Endothelial cell (in vitro differentiated cells): ENCODE measurements around the gene GLP1R. TPM values are rescaled to one million over a fixed set of nuclear protein-coding genes. Genes with fewer than 3 reads are reported as not detected.

ENCODE experiments used
- DNase-seq: peaks from one replicate; pipeline ENCODE4 v3.0.0; 2021; ENCODE audit warnings: low spot score
- H3K27ac Mint-ChIP-seq: one replicate; pipeline ENCODE4 v1.8.0; 2021; ENCODE audit warnings: mixed read lengths, inconsistent platforms; ENCODE audit not compliant: unreplicated experiment
- H3K27me3 Mint-ChIP-seq: one replicate; pipeline ENCODE4 v1.8.0; 2021; ENCODE audit warnings: mild to moderate bottlenecking, moderate library complexity, mixed read lengths, inconsistent platforms; ENCODE audit not compliant: unreplicated experiment
- H3K36me3 Mint-ChIP-seq: one replicate; pipeline ENCODE4 v1.8.0; 2021; ENCODE audit warnings: mild to moderate bottlenecking, low read depth, mixed read lengths, inconsistent platforms; ENCODE audit not compliant: unreplicated experiment
- H3K4me1 Mint-ChIP-seq: one replicate; pipeline ENCODE4 v1.8.0; 2021; ENCODE audit warnings: mild to moderate bottlenecking, mixed read lengths, inconsistent platforms; ENCODE audit not compliant: unreplicated experiment
- H3K4me3 Mint-ChIP-seq: one replicate; pipeline ENCODE4 v1.8.0; 2021; ENCODE audit warnings: mild to moderate bottlenecking, mixed read lengths, inconsistent platforms; ENCODE audit not compliant: unreplicated experiment
- H3K9me3 Mint-ChIP-seq: one replicate; pipeline ENCODE4 v1.8.0; 2021; ENCODE audit warnings: mixed read lengths, inconsistent platforms; ENCODE audit not compliant: unreplicated experiment
- total RNA-seq: library from RNA; stranded (reverse); fragmentation: NEBNext Ultra II Directional; extraction: Animal tissue kit (Norgen Biotek cat#: 25700); gene quantifications from one replicate; pipeline ENCODE4 v1.2.1, GENCODE V29; 2021; ENCODE audit not compliant: unreplicated experiment
- TF ChIP-seq, protein P1 (sequence below): fragments of 200-600 bp; sonication (generic); IDR thresholded peaks from one replicate; pipeline ENCODE4 v1.5.0; 2021; ENCODE audit warnings: antibody characterized with exemption; ENCODE audit not compliant: unreplicated experiment

Gene GLP1R
- total RNA-seq, 1 donor from 2014 or later, result 42.5 TPM

DNA sequence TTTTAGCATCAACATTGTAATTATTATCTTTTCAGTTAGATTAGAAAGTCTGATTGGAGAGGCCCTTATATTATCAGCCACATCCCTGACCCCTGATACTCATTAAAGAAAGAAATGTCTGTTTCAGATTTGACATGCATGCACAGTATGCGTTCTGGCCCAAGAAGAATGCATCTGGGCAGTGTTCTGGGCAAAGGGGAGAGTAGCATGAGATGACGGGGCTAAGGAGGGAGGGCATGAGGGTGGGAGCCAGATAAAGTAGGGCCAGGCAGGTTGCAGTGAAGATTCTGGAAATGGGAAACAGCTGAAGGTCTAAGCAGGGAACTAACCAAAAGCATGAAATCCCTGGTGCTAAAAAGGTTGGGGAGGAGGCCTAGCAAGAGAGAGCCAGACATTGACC, 59.1 kb downstream of the GLP1R start:
- Mint-ChIP-seq H3K27me3 (no peaks in the 10 kb centered on the region), H3K27ac (no peak overlapping the region), H3K9me3 (no peaks in the 10 kb centered on the region), H3K4me1 (peaks cover 21% of the 10 kb centered on the region), H3K4me3 (no peak overlapping the region), H3K36me3 (peaks cover 9% of the 10 kb centered on the region)
- no peak for DNase-seq
- TF ChIP-seq, protein P1, sequence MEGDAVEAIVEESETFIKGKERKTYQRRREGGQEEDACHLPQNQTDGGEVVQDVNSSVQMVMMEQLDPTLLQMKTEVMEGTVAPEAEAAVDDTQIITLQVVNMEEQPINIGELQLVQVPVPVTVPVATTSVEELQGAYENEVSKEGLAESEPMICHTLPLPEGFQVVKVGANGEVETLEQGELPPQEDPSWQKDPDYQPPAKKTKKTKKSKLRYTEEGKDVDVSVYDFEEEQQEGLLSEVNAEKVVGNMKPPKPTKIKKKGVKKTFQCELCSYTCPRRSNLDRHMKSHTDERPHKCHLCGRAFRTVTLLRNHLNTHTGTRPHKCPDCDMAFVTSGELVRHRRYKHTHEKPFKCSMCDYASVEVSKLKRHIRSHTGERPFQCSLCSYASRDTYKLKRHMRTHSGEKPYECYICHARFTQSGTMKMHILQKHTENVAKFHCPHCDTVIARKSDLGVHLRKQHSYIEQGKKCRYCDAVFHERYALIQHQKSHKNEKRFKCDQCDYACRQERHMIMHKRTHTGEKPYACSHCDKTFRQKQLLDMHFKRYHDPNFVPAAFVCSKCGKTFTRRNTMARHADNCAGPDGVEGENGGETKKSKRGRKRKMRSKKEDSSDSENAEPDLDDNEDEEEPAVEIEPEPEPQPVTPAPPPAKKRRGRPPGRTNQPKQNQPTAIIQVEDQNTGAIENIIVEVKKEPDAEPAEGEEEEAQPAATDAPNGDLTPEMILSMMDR, result no peak

DNA sequence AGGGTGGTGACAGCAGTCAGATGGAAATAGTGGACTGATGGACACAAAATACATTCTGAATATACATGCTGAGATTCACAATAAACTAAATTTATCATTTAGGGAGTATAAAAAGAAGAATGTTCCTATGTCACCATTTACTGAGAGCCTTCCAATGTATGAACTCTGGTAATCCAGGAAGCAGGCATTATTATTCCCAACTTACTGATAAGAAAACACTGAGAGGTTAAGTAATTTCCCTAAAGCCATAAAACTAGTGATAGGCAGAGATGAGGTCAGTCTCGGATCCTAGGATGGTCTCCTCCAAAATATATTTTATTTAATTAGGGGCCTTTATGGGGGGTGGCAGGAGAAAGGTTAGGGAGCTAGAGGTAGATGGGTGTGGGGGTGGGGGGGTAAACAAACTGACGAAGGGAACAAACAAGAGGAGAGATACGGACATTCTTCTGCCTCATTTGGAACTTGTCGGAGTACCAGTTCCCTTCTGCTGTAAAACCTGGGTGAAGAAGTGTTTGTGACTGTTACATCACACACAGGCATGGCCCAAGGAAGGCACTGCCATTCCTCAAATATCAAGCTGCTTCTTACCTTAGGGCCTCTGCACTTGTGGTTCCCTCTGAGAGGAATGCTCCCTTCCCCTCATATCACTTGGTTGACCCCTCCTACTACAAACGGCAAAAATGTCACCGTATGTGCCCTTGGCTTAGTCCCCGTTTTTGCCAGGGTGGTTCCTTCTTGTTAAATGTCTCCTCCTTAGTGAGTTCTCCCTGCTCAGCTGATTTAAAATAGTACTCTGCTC, 59.7 kb downstream of the GLP1R start:
- no peaks in the 10 kb centered on the region for H3K9me3 Mint-ChIP-seq
- DNase-seq, result no peak
- H3K27me3 Mint-ChIP-seq, result no peaks in the 10 kb centered on the region
- H3K4me3 Mint-ChIP-seq, result no peak overlapping the region
- TF ChIP-seq, protein P1, result no peak
- peaks cover 9% of the 10 kb centered on the region for H3K36me3 Mint-ChIP-seq
- H3K27ac Mint-ChIP-seq, result no peak overlapping the region
- peaks cover 21% of the 10 kb centered on the region for H3K4me1 Mint-ChIP-seq

DNA sequence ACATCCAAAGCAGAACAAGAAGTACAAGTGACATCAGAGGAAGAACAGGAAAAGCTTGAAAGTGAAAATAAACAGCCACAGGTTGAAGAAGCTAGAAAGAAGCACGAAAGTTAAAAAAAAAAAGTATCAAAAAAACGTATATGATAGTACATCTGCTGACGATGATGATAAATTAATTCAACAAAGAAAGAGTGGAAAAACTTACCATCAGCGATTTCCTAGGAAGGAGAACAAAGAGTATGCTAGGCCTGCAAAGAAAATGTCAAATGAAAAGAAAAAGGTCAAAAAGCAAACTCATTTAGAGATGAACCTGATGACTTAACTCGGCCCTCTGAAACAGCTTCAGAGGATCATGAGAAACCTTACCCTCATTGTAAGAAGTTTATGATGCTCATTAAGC, 62.7 kb downstream of the GLP1R start:
- Mint-ChIP-seq H3K4me3 (no peak overlapping the region), H3K27ac (no peak overlapping the region), H3K36me3 (no peaks in the 10 kb centered on the region), H3K9me3 (no peaks in the 10 kb centered on the region), H3K27me3 (no peaks in the 10 kb centered on the region), H3K4me1 (peaks cover 28% of the 10 kb centered on the region)
- DNase-seq, result no peak
- TF ChIP-seq, protein P1, result no peak

DNA sequence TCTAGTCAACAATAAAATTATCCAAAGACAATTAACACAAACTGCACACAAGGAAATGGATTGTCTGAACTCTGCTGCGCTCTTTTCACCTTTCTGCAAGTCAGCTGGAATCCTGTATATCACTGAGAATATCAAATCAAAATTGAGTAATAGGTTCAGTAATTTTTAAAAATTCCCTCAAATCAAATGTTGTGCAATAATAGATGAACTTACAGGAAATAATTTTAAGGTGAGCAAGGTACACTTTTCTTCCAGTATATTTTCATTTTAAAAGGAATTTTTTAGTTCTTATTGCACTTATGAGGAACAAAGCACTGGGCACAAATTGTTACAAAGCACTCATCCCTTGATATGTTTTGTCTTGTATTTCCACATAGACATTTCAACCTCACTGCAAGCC, 65.2 kb downstream of the GLP1R start:
- Mint-ChIP-seq H3K27me3 (no peaks in the 10 kb centered on the region), H3K4me1 (peaks cover 21% of the 10 kb centered on the region), H3K36me3 (no peaks in the 10 kb centered on the region), H3K27ac (no peak overlapping the region), H3K9me3 (no peaks in the 10 kb centered on the region), H3K4me3 (peak overlapping the region; percentile 91)
- no peak for DNase-seq
- TF ChIP-seq, protein P1, result no peak

DNA sequence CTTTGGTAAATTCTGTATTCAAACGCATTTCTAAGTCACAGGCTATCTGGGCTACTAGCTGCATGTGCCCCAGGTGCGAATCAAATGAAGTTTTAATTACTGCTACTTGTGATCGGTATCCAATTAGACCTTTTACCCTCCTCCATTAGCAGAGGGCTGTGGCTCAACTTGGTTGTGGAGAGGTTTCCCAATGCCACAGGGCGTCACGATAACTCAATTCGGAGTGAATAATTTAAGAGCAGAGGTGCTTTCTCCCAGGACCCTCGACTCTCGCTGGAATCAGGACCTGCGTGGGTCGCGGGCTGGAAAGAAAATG, 65.8 kb downstream of the GLP1R start:
- Mint-ChIP-seq H3K9me3 (no peaks in the 10 kb centered on the region), H3K4me3 (peak overlapping the region; percentile 91), H3K27me3 (no peaks in the 10 kb centered on the region), H3K27ac (peak overlapping the region; percentile 85), H3K36me3 (no peaks in the 10 kb centered on the region), H3K4me1 (peaks cover 15% of the 10 kb centered on the region)
- TF ChIP-seq, protein P1, result no peak
- no peak for DNase-seq
